ENCODE results near the gene APC.

Gene APC

DNA sequence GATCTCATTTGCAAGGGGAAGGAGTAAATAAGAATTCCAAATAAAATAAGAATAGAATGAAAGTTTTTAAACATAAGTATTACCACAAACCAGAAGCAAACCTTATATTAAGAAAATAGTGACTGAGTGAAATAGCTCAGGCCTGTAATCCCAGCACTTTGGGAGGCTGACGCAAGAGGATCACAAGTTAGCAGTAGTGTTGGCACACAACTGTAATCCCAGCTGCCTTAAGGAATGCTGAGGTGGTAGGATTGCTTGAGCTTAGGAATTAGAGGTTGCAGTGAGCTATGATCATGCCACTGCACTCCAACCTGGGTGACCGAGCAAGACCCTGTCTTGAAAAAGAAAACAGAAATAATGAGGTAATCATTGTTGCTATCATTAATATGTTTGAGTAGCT is 47.0 kb downstream of the APC start:
- no peak for DNase-seq (ENCODE audit: low read depth)

DNA sequence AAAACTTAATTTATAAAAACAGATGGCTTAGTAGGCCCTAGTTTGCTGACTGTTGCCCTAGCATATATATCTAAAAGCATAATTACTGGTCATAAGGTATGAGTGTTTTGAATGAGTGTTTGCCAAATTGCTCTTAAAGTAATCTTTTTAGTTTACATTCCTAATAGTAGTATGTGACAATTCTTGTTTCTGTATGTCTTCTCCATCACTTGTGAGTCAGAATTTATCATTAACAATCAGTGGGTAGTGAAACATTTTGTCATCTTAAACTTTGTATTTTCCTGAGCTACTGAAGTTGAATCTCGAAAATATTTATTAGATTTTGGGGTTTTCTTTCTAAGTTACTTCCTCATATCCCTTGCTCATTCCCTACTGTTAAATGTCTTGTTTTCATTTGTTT is 49.6 kb downstream of the APC start:
- no peak for DNase-seq (ENCODE audit: low read depth)

DNA sequence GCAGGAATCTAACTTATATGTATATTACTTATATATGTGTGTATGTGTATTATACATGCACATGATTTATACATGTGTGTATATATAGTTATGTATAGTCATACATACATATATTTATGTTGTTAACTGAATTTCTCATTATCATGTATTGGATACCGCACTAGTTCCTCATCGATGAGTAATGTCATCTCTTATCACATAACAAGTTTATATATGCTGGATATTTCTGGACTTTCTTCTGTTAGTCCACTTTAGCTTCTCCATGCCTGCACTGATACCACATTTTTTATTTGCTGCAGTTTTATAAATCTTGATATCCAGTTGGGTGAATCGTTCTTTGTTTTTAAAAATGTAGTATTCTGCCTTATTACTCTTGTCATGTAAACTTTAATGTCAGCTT is 50.2 kb downstream of the APC start:
- DNase-seq (ENCODE audit: low read depth): no peak

DNA sequence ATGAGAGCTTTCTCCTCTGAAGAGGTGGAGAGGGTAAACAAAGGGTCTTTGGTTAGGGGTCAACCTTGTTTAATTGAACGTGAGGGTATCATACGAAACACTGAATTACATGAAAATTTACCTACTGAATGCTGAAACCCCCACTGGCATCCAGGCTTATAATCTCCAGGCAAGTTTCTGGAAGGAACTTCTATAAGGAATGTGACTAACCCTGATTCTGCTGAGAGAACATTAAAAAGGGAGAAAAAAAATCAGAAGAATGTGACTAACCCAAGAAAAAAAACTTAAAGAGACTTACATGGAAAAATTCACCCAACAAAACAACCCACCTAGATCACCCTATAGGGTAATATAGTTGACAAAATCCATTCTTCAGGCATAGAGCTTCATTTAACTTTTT is 55.5 kb downstream of the APC start:
- no peak for DNase-seq (ENCODE audit: low read depth)

DNA sequence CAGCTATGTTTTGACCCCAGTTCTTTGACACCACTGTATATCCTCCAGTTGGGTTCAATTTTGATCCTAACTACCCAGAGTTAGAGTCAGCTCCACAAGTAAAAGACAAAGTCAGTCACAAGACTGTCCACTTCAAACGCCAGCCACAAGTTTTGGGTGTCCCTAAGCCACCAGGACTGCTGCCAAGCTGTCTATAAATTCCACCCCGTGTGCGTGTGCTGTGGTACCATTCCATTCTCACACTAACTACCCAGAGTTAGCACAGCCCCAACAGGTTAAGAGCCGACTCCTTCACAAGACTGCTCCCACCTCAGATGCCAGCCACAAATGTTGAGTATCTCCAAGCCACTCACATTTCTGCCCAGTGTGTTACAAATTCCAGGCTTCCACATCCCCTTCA is 56.7 kb downstream of the APC start:
- DNase-seq (ENCODE audit: low read depth): no peak

DNA sequence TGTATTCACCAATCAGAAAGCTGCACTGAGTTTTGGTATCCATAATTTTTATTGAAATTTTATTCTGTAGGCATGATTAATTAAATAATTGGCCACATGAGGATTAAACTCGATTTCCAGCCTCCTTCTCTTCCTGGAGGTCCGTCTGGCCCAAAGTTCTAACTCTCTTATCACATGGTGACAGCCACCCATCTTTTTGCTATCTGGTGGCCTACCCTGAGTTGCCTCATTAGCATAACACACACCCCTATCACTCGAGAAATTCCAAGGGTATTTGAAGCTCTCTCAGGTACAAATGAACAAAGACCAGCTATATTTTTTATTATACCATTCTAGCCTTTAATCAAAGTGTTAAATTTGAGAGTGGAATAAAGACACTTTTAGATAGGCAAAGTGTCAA is 57.7 kb downstream of the APC start:
- no peak for DNase-seq (ENCODE audit: low read depth)

DNA sequence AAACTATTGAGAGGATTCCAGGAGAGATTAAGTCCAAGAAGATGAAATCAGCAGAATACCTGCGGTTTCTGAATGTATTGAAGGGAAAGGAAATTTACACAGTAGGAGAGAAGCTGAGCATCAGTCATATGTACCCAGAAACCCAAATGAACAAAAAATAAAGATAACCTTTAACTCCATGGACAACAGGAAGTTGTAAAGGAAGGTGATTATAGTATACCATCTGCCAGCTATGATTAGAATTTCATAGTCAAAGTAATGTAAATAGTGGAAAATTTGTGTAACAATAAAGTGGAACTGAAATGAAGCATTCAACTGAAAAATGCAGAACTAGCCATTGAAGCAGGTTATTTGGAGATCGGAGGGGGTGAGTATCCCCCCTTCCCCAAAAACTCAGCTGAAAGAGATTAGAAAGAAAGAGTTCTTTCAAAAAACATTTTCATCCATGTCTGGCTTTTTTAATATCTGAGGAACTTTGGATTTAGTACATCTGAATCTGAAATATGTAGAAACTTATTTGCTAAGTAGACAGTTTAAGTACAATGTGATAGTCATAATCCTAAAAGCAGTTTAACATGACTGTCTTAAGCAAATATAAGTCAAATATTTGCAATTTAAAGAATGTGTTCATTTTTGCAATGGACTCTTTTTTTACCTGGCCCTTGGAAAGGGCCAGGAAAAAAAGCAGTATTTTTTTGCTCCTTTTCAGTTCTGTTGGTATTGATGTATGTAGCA is 58.4 kb downstream of the APC start:
- no peak for DNase-seq (ENCODE audit: low read depth)

DNA sequence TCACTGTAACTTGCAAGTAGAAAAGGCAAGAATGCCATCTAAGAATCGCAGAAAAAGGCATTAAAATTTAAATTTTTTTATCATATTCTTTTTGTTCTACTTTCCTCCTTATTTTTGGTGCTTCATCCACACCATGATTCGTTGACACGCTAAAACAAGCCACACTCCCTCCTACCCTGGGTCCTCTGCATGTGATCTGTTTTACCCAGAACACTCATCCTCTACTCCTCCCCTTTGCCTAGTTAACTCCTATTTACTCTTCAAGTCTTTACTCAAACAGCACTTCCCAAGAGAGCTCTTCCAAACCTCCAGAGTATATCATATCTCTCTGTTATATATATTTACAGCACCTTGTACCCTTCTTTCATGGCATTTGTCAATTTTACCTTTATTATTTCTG is 62.0 kb downstream of the APC start:
- DNase-seq (ENCODE audit: low read depth): no peak

DNA sequence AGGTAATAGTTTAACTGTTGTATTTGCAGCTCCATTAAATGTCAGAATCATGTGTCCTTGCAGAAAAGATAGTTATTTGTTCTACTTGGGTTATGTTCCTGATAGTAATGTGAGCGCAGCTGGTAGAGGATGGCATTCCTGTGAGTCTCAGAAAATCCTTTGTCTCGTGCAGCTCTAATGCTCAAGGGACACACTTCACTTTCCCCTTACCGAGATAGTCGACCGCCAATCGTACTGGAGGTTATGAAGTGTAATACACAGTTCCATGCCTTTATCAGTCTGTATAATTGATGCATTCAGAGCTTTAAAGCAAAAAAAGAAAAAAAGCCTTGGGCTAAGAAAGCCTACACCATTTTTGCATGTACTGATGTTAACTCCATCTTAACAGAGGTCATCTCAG is 63.2 kb downstream of the APC start:
- no peak for DNase-seq (ENCODE audit: low read depth)

DNA sequence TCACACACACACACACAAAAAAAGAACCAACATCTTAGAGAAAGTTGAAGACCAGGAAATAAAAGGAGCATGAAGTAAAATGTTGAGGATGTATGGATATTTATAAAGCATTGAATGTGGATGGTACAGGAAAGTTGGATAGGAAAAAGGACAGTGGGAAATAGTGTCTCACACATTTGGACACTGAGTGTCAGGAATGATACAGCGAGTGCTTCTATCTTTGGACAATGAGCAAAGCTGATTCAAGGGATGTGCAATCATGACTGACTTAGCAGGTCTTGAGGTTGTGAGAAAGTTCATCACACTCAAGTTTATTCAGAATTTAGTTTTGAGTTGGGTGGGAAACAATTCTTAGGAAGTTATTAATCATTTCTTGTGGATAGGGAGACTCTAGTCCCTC is 73.3 kb downstream of the APC start:
- DNase-seq (ENCODE audit: low read depth): no peak

DNA sequence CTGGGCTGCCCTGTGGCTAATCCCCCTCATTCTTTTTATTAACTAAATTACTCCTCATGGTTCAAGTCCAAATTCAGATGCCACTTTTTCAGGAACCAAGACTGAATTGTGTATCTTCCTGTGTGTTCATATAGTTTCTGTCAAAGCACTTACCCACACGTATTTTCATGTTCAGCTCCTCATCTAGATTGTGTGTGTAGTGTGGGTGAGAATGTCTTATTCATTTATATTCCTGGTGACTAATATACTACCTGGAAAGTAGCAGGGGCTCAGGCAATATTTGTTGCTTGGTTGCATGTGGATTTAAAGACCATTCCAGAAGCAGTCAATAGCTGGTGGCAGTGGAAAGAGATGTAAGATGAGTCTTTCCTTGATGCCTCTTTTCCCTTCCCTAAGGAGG is 74.9 kb downstream of the APC start:
- no peak for DNase-seq (ENCODE audit: low read depth)

DNA sequence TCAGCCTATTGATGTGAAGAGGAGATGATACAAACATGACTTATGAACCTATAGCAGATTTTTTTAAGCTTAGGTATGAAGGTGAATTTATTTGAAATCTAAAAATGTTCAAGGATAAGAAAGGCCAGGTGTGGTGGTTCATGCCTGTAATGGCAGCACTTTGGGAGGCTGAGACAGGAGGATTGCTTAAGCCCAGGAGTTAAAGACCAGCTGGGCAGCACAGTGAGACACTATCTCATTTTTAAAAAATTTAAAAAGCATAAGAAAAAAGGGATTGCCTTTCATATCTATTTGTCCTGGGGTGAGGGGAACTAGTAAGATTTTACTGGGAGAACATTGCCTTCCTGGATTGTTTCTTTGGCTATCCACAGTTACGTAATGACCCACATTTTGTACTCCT is 82.6 kb downstream of the APC start:
- no peak for DNase-seq (ENCODE audit: low read depth)

DNA sequence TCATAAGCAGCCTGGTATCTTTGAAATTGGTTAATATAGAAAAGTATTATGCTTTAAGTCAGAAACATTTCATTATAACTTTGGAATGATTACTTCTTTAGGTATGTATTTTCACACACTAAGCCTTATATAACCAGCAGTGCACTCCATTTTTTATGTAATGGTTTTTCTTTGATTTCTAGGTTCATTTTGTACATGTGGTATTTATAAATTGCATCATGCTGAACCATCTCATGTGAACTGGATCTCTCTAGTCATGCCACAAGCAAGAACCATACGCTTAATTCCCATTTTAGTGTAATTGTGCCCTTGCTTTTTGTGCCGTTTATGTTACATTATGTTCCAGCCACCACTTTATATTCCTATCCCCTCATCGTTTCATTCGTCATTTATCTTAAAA is 84.8 kb downstream of the APC start:
- no peak for DNase-seq (ENCODE audit: low read depth)

DNA sequence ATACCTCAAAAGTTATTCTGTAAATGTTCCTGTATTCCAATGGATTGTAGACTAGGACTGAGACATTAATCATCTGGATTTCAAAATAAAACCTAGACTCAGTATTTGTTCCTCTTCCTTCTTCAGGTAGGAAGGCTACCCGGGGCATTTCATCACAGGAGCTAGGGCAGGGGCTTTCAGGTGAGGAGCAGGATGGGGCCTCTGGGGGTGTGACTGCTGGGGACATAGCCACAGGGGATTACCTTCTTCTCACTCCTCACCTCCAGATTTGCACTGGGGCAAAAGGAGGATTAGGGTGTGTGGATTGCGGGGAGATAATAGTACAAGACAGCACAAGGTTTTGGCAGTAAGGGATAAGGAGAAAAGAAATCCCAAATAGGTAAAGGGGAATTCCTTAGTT is 85.5 kb downstream of the APC start:
- DNase-seq (ENCODE audit: low read depth): no peak

DNA sequence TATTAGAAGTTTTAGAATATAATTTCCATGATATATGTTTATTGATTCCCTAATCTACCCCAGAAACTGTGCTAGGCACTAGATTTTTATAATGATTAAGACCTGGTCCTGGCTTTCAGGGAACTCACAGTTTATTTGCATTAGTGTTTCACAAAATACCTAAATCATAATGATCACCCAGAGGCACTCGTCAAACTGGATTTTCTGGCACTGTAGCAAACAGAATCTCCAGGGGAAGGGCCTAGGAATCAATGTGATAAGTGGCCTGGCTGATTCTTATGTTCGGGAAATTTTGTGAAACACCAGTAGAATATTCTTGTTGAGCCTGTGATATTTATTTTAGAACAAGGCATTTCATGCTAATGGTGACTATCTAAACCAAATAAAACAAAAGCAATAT is 86.0 kb downstream of the APC start:
- DNase-seq (ENCODE audit: low read depth): no peak

DNA sequence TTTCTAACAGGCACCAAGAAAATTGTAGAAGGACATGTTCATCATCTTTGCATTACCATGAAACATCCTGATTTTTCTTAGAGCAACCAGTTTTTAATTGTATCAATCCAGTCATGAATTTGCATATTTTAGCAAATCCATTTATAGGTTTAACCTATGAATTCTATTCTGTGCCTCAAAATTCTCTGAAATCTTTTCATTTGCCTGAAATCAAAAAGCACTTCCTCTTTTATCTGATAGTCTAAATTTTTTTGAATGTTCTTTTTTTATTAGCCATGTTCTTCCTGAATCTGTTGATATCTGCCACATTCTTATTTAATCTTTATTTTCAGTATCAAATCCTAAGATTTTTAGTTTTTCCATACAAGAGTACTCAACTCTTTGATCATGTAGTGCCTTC is 86.5 kb downstream of the APC start:
- no peak for DNase-seq (ENCODE audit: low read depth)

DNA sequence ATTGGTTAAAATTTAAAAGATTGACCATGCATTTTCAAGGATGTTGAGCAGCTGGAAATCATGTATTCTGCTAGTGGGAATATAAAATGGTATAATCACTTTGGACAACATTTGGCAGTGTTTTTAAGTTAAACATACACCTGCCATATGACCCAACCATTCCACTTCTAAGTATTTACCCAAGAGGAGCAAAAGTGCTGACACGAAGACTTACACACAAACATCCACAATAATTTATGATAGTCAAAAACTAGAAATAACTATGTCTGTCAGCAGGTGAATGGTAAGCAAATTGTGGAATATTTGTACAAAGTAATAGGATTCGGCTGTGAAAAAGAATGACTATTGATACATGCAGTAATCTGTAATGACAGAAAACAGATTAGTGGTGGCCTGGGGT is 92.7 kb downstream of the APC start:
- no peak for DNase-seq (ENCODE audit: low read depth)

DNA sequence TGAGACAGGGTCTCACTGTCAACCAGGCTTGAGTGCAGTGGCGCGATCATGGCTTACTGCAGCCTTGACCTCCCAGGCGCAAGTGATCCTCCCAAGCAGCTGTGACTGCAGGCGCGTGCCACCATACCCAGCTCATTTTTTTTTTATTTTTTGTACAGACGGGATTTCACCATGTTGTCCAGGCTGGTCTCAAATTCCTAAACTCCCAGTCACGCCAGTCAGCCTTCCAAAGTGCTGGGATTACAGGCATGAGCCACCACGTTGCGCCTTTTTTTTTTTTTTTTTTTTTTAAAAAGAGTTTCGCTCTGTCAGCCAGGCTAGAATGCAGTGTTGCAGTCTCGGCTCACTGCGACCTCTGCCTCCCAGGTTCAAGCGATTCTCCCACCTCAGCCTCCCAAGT is 96.3 kb downstream of the APC start:
- DNase-seq (ENCODE audit: low read depth): no peak

DNA sequence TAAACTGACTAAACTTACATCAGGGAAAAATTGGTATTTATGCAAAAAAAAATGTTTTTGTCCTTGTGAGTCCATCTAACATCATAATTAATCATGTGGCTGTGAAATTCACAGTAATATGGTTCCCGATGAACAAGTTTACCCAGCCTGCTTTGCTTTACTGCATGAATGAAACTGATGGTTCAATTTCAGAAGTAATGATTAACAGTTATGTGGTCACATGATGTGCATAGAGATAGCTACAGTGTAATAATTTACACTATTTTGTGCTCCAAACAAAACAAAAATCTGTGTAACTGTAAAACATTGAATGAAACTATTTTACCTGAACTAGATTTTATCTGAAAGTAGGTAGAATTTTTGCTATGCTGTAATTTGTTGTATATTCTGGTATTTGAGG is 106.8 kb downstream of the APC start:
- no peak for DNase-seq (ENCODE audit: low read depth)

DNA sequence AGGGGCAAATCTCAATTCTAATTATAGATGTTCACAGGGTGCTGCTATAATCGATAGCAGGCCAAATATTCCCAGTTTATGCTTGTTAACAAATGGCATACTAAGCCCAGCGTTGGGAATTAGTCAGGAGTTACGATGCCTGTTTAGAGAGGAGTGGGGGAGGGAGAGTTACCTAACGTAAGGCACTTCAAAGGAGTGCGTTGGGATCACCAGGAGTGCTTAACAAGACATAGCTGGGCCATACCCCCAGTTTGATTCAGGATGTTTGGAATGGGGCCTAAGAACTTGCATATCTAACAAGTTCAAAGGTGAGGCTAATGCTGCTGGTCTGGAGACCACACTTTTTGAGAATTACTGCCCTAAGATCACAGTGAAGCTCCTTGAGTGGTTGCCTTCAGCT is 108.9 kb downstream of the APC start:
- DNase-seq (ENCODE audit: low read depth): no peak

DNA sequence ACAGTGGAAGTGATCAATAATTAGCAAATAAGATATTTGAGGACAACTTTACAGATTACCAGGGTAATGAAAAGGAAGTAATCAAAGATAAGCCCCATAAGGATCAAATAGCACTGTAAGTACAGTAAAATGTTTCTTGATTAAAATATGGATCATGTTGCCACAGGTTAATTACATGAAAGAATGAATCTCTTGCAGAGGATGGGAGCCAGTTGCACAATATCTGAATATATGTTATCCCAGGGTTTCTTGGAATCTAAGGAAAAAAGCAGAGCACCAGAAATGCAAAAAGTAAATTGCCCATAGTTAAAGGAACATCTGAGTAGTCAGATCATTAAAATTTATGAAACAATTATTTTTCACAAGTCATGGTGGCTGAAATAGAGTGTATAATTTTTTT is 109.6 kb downstream of the APC start:
- no peak for DNase-seq (ENCODE audit: low read depth)

DNA sequence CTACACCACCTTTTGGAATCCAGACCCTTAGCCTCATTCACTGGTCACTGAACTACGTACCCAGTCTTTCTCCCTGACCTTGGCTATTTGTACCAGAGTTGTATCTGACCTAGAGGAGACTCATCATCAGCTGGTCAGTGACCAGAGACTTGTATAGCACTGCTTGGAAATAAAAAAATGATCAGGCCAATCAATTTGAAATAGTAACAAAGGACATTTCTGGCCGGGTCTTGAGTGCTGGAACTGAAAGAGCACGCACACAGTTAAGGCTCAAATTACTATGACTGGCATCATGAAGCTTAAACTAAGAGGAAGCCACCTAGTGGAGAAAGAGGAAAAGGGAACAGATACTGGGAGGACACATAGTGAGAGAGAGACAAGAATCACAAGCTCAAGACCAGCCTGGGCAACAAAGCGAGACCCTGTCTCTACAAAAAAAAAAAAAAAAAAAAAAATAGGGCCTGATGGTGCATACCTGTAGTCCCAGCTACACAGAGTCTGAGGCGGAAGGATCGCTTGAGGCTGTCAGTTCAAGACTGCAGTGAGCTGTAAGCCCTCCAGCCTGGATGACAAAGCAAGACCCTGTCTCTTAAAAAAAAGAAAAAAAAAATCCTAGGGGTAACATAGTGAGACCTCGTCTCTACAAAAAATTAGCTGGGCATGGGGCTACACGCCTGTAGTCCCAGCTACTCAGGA is 110.6 kb downstream of the APC start:
- DNase-seq (ENCODE audit: low read depth): no peak

DNA sequence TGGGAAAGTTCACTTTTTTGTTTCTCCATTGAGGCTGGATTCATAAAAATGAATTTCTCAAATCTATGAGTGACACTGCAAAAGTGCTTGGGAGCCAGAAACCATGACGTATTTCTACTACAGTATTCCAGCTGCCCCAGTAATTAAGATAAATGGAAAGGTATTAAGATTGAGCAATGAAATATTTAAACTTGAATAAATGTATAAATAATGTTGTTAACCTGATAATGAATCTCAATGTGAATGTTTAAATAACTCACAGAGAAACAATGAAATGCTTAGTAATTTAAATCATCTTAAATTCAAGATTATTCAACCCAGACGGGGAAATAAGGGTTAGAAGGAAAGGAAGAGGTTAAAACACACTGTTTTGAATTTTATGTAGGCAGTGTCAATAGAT is 112.2 kb downstream of the APC start:
- no peak for DNase-seq (ENCODE audit: low read depth)

DNA sequence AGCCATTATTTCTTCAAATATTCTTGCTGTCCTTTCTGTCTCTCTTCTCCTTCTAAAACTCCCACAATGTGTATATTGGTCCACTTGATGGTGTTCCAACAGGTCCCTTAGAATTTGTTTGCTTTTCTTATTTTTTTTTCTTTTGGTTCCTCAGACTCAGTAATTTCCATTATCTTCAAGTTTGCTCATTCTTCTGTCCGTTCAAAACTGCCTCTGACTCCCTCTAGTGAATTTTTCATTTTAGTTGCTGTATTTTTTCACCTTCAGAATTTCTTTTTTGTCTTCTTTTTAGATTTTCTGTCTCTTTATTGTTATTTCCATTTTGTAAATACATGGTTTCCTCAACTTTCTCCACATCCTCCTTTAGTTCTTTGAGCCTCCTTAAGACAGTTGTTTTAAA is 117.0 kb downstream of the APC start:
- no peak for DNase-seq (ENCODE audit: low read depth)
